Measurements from ENCODE around the gene PLPP1. TPM values are rescaled to one million over a fixed set of nuclear protein-coding genes. Genes with fewer than 3 reads are reported as not detected.

PLPP1 gene
- polyA plus RNA-seq, 3 donors: 0.87 to 1.5 (median 0.98) TPM

DNA sequence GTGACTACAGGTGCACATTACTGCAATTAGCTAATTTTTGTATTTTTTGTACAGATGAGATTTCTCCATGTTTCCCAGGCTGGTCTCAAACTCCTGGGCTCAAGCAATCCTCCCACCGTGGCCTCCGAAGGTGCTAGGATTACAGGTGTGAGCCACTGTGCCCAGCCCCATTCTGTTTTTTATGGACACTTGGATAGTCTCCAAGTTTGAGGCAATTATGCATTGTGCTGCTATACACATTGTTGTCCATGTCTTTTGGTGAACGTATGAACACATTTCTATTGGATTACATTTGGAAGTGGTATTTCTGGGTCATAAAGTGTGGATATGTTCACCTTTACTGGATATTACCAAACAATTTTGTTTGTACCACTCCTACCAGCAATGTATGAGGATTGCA, 22.4 kb upstream of the PLPP1 start:
- TF ChIP-seq, protein P1, sequence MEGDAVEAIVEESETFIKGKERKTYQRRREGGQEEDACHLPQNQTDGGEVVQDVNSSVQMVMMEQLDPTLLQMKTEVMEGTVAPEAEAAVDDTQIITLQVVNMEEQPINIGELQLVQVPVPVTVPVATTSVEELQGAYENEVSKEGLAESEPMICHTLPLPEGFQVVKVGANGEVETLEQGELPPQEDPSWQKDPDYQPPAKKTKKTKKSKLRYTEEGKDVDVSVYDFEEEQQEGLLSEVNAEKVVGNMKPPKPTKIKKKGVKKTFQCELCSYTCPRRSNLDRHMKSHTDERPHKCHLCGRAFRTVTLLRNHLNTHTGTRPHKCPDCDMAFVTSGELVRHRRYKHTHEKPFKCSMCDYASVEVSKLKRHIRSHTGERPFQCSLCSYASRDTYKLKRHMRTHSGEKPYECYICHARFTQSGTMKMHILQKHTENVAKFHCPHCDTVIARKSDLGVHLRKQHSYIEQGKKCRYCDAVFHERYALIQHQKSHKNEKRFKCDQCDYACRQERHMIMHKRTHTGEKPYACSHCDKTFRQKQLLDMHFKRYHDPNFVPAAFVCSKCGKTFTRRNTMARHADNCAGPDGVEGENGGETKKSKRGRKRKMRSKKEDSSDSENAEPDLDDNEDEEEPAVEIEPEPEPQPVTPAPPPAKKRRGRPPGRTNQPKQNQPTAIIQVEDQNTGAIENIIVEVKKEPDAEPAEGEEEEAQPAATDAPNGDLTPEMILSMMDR (IDR thresholded peaks at IDR 0.05): no peak
- Mint-ChIP-seq H3K4me1 (no peaks in the 10 kb centered on the region), H3K9me3 (peaks cover 0 to 4% (median 0%) of the 10 kb centered on the region in 7 donors), H3K27ac (no peak overlapping the region), H3K36me3 (no peaks in the 10 kb centered on the region), H3K4me3 (no peak overlapping the region), H3K27me3 (ENCODE audit: low read depth in 3 of 3) (peaks cover 0 to 5% (median 0%) of the 10 kb centered on the region in 3 donors)
- Histone ChIP-seq H3K27me3 (ENCODE audit: control insufficient read depth in 2 of 2, insufficient read depth in 2 of 2, low read length in 2 of 2) (no peaks in the 10 kb centered on the region), H2AFZ (ENCODE audit: insufficient read depth, low read depth, low read length, poor library complexity, severe bottlenecking) (no peak overlapping the region), H3K27ac (ENCODE audit: low read depth in 1 of 2, low read length in 2 of 2) (no peak overlapping the region), H3K4me2 (replicated peaks; ENCODE audit: extremely low read depth, low read length, poor library complexity, severe bottlenecking) (no peak overlapping the region), H4K20me1 (ENCODE audit: insufficient read depth, low read length) (no peaks in the 10 kb centered on the region), H3K4me1 (ENCODE audit: control insufficient read depth in 1 of 2, insufficient read depth in 2 of 2, low read length in 2 of 2) (no peaks in the 10 kb centered on the region), H3K4me3 (replicated peaks in 1 of 3; ENCODE audit: low read depth in 2 of 3, low read length in 3 of 3) (no peak overlapping the region), H3K9ac (ENCODE audit: insufficient read depth, low read length, poor library complexity, severe bottlenecking) (no peak overlapping the region), H3K79me2 (ENCODE audit: insufficient read depth, low read length) (no peaks in the 10 kb centered on the region), H3K9me3 (replicated peaks in 1 of 2; ENCODE audit: control insufficient read depth in 1 of 2, insufficient read depth in 1 of 2, low read length in 2 of 2) (no peaks in the 10 kb centered on the region), H3K36me3 (replicated peaks in 1 of 2; ENCODE audit: control insufficient read depth in 1 of 2, insufficient read depth in 2 of 2, low read length in 2 of 2) (no peaks in the 10 kb centered on the region)
- 93% methylated on average over 2 of the region's 3 CpGs for WGBS (ENCODE audit: insufficient coverage)
- intact Hi-C loops (cut with micrococcal nuclease): no loop called here
- no peak for DNase-seq

DNA sequence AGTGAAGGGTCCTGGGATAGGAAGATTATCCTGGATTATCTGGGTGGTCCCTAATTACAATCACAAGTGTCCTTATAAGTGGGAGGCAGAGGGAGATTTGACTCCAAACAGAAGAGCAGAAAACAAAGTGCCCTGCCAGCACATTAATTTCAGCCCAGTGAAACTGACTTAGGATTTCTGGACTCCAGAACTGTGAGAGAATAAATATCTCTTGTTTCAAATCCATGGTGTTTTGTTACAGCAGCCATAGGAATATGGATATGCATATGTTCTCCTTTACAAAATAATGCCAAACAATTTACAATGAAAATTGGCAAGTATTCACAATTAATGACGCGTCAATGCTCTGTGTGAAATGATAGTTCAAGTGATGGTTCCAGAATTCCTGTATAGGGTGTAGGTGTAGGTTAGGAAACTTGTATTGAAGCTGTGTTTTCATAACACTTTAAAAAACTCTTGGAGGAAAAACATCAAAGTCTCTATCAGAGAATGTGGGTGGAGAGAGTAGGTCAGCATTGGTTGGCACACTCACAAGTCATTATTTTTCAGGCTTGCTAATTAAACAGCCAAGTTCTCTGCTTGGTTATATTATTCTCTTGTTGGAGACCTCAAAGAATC, 19.9 kb upstream of the PLPP1 start:
- no peaks in the 10 kb centered on the region for H3K4me1 Mint-ChIP-seq
- DNase-seq: no peak
- no peak overlapping the region for H3K4me2 ChIP-seq (replicated peaks; ENCODE audit: extremely low read depth, low read length, poor library complexity, severe bottlenecking)
- no peak overlapping the region for H3K27ac ChIP-seq (ENCODE audit: low read depth in 1 of 2, low read length in 2 of 2)
- no peak overlapping the region for H3K4me3 Mint-ChIP-seq
- no peak overlapping the region for H2AFZ ChIP-seq (ENCODE audit: insufficient read depth, low read depth, low read length, poor library complexity, severe bottlenecking)
- H4K20me1 ChIP-seq (ENCODE audit: insufficient read depth, low read length): no peaks in the 10 kb centered on the region
- H3K36me3 ChIP-seq (replicated peaks in 1 of 2; ENCODE audit: control insufficient read depth in 1 of 2, insufficient read depth in 2 of 2, low read length in 2 of 2): no peaks in the 10 kb centered on the region
- peaks cover 0 to 5% (median 0%) of the 10 kb centered on the region in 3 donors for H3K27me3 Mint-ChIP-seq (ENCODE audit: low read depth in 3 of 3)
- H3K27ac Mint-ChIP-seq: no peak overlapping the region
- H3K9me3 ChIP-seq (replicated peaks in 1 of 2; ENCODE audit: control insufficient read depth in 1 of 2, insufficient read depth in 1 of 2, low read length in 2 of 2): no peaks in the 10 kb centered on the region
- TF ChIP-seq, protein P1 (IDR thresholded peaks at IDR 0.05): no peak
- peaks cover 0 to 4% (median 0%) of the 10 kb centered on the region in 7 donors for H3K9me3 Mint-ChIP-seq
- intact Hi-C loops (cut with micrococcal nuclease): no loop called here
- H3K79me2 ChIP-seq (ENCODE audit: insufficient read depth, low read length): no peaks in the 10 kb centered on the region
- H3K36me3 Mint-ChIP-seq: no peaks in the 10 kb centered on the region
- H3K9ac ChIP-seq (ENCODE audit: insufficient read depth, low read length, poor library complexity, severe bottlenecking): no peak overlapping the region
- peaks cover 0 to 4% of the 10 kb centered on the region in 2 donors for H3K27me3 ChIP-seq (ENCODE audit: control insufficient read depth in 2 of 2, insufficient read depth in 2 of 2, low read length in 2 of 2)
- H3K4me1 ChIP-seq (ENCODE audit: control insufficient read depth in 1 of 2, insufficient read depth in 2 of 2, low read length in 2 of 2): no peaks in the 10 kb centered on the region
- WGBS (ENCODE audit: insufficient coverage): no CpG with 5 or more reads among the region's 2 CpGs
- no peak overlapping the region for H3K4me3 ChIP-seq (replicated peaks in 1 of 3; ENCODE audit: low read depth in 2 of 3, low read length in 3 of 3)
